Activated CD8-positive, alpha-beta memory T cell treated with anti-CD3 and anti-CD28 coated beads, Interleukin-2, amount 50 U/mL, for 24 hours (primary cell): Measurements from ENCODE around the gene TMEM120B.
"Not testable (repeated sequence)": the region's sequence is repeated elsewhere in the genome, so short reads cannot be mapped to it uniquely, and the experiment has no call there.

ENCODE experiments used
- DNase-seq: peaks from one replicate; pipeline ENCODE4 v3.0.0-alpha.2; 2020; ENCODE audit errors: extremely low read depth

Gene TMEM120B

GRCh38 chr12:121745545-121745944 is 33.0 kb downstream of the TMEM120B start:
- not testable (repeated sequence) for DNase-seq

GRCh38 chr12:121748218-121748570 is 35.6 kb downstream of the TMEM120B start:
- no peak for DNase-seq

- no peak for DNase-seq
Measured at GRCh38 chr12:121748571-121749265, 36.2 kb downstream of the TMEM120B start.

- DNase-seq = no peak
Measured at GRCh38 chr12:121749267-121749666, 36.7 kb downstream of the TMEM120B start.

- no peak for DNase-seq
Measured at GRCh38 chr12:121750507-121750955, 38.0 kb downstream of the TMEM120B start.

GRCh38 chr12:121751034-121751433 is 38.5 kb downstream of the TMEM120B start:
- no peak for DNase-seq

GRCh38 chr12:121751749-121752351 is 39.3 kb downstream of the TMEM120B start:
- DNase-seq = no peak

GRCh38 chr12:121753844-121754264 is 41.3 kb downstream of the TMEM120B start:
- no peak for DNase-seq

GRCh38 chr12:121754836-121755235 is 42.3 kb downstream of the TMEM120B start:
- no peak for DNase-seq

GRCh38 chr12:121755591-121755990 is 43.0 kb downstream of the TMEM120B start:
- DNase-seq = no peak

- DNase-seq = not testable (repeated sequence)
Measured at GRCh38 chr12:121758536-121758935, 46.0 kb downstream of the TMEM120B start.

GRCh38 chr12:121762269-121762668 is 49.7 kb downstream of the TMEM120B start:
- DNase-seq = no peak

GRCh38 chr12:121764808-121765207 is 52.3 kb downstream of the TMEM120B start:
- no peak for DNase-seq

- no peak for DNase-seq
Measured at GRCh38 chr12:121765573-121765972, 53.0 kb downstream of the TMEM120B start.

- no peak for DNase-seq
Measured at GRCh38 chr12:121766290-121767039, 53.9 kb downstream of the TMEM120B start.

GRCh38 chr12:121767525-121768016 is 55.0 kb downstream of the TMEM120B start:
- DNase-seq = no peak

GRCh38 chr12:121769297-121769830 is 56.8 kb downstream of the TMEM120B start:
- no peak for DNase-seq

GRCh38 chr12:121769831-121770301 is 57.3 kb downstream of the TMEM120B start:
- no peak for DNase-seq

- no peak for DNase-seq
Measured at GRCh38 chr12:121770388-121770787, 57.8 kb downstream of the TMEM120B start.

GRCh38 chr12:121770813-121771625 is 58.5 kb downstream of the TMEM120B start:
- DNase-seq = no peak
